SK-N-SH (cell line): Measurements from ENCODE around the gene FMN2.

Experiments
- ELF1 ChIP-seq: IDR thresholded peaks from 2 replicates; pipeline ENCODE4 v1.4.0; 2012
- EZH2phosphoT487 ChIP-seq: fragments of 200-600 bp; sonication (generic); IDR thresholded peaks from 2 replicates; pipeline ENCODE4 v1.6.1; 2017; ENCODE audit warnings: low read depth, mixed run types, mild to moderate bottlenecking, antibody characterized with exemption, moderate library complexity, borderline replicate concordance
- FOSL2 ChIP-seq: IDR thresholded peaks from 2 replicates; pipeline ENCODE4 v1.4.0; 2012; ENCODE audit warnings: low read depth, mild to moderate bottlenecking, moderate library complexity, borderline replicate concordance
- NRF1 ChIP-seq: IDR thresholded peaks from 2 replicates; pipeline ENCODE4 v1.6.1; 2012; ENCODE audit warnings: low read depth, mild to moderate bottlenecking, low read length
- REST ChIP-seq: IDR thresholded peaks from 2 replicates; pipeline ENCODE4 v1.6.1; 2012; ENCODE audit warnings: mild to moderate bottlenecking, low read depth, low read length, moderate library complexity
- RXRA ChIP-seq: IDR thresholded peaks from 2 replicates; pipeline ENCODE4 v1.4.0; 2012; ENCODE audit warnings: low read depth, mild to moderate bottlenecking, borderline replicate concordance
- TAF1 ChIP-seq: IDR thresholded peaks from 2 replicates; pipeline ENCODE4 v1.6.1; 2012; ENCODE audit warnings: low read depth, mild to moderate bottlenecking, low read length, moderate library complexity, borderline replicate concordance
- USF1 ChIP-seq: IDR thresholded peaks from 2 replicates; pipeline ENCODE4 v1.4.0; 2012; ENCODE audit warnings: low read depth, borderline replicate concordance
- TF ChIP-seq, protein P1 (sequence below): fragments of 200-600 bp; sonication (generic); IDR thresholded peaks from 2 replicates; pipeline ENCODE4 v1.6.1; 2017; ENCODE audit warnings: antibody characterized with exemption, mild to moderate bottlenecking, moderate library complexity

- no peak for TF ChIP-seq NRF1
- no peak for TF ChIP-seq FOSL2
- no peak for TF ChIP-seq ELF1
- TF ChIP-seq EZH2phosphoT487: no peak
- TF ChIP-seq, protein P1, sequence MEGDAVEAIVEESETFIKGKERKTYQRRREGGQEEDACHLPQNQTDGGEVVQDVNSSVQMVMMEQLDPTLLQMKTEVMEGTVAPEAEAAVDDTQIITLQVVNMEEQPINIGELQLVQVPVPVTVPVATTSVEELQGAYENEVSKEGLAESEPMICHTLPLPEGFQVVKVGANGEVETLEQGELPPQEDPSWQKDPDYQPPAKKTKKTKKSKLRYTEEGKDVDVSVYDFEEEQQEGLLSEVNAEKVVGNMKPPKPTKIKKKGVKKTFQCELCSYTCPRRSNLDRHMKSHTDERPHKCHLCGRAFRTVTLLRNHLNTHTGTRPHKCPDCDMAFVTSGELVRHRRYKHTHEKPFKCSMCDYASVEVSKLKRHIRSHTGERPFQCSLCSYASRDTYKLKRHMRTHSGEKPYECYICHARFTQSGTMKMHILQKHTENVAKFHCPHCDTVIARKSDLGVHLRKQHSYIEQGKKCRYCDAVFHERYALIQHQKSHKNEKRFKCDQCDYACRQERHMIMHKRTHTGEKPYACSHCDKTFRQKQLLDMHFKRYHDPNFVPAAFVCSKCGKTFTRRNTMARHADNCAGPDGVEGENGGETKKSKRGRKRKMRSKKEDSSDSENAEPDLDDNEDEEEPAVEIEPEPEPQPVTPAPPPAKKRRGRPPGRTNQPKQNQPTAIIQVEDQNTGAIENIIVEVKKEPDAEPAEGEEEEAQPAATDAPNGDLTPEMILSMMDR: no peak
- no peak for TF ChIP-seq USF1
- TF ChIP-seq RXRA: no peak
- no peak for TF ChIP-seq TAF1
- no peak for TF ChIP-seq REST
These were observed 73.1 kb downstream of the FMN2 start for GRCh38 chr1:240164742-240165141.
